SK-N-SH treated with all-trans-retinoic acid at 6 μM for 48 hours (cell line): ENCODE measurements around the gene BLOC1S2.

Experiments used
- ARNTL ChIP-seq: fragments of 450-650 bp; formaldehyde crosslinking; IDR thresholded peaks from 2 replicates; pipeline ENCODE4 v1.5.0; 2020; ENCODE audit warnings: low read depth, mild to moderate bottlenecking, moderate library complexity, borderline replicate concordance
- CREB5 ChIP-seq: fragments of 250-450 bp; sonication (Bioruptor Pico); IDR thresholded peaks from 2 replicates; pipeline ENCODE4 v1.5.1; 2020; ENCODE audit warnings: low read depth, mild to moderate bottlenecking, moderate library complexity
- CSRNP3 ChIP-seq: fragments of 250-450 bp; sonication (Bioruptor Pico); IDR thresholded peaks from 2 replicates; pipeline ENCODE4 v1.5.1; 2021; ENCODE audit warnings: mild to moderate bottlenecking, moderate library complexity
- OSR1 ChIP-seq: fragments of 250-450 bp; sonication (Bioruptor Pico); IDR thresholded peaks from 2 replicates; pipeline ENCODE4 v1.8.0; 2022; ENCODE audit warnings: moderate library complexity, mild to moderate bottlenecking, inconsistent platforms
- PATZ1 ChIP-seq: fragments of 250-450 bp; sonication (Bioruptor Pico); IDR thresholded peaks from 2 replicates; pipeline ENCODE4 v1.8.0; 2020; ENCODE audit warnings: mild to moderate bottlenecking, moderate library complexity, borderline replicate concordance
- ZFP3 ChIP-seq: fragments of 250-450 bp; sonication (Bioruptor Pico); IDR thresholded peaks from 2 replicates; pipeline ENCODE4 v1.5.0; 2020; ENCODE audit warnings: mild to moderate bottlenecking, moderate library complexity
- ZNF70 ChIP-seq: fragments of 450-650 bp; formaldehyde crosslinking; IDR thresholded peaks from 2 replicates; pipeline ENCODE4 v1.5.0; 2020; ENCODE audit warnings: mild to moderate bottlenecking, moderate library complexity
- ZNF8 ChIP-seq: fragments of 450-650 bp; formaldehyde crosslinking; IDR thresholded peaks from 2 replicates; pipeline ENCODE4 v1.5.0; 2020; ENCODE audit warnings: mild to moderate bottlenecking, moderate library complexity

- no peak for TF ChIP-seq CSRNP3
- TF ChIP-seq PATZ1, result no peak
- TF ChIP-seq ZFP3, result no peak
- TF ChIP-seq OSR1 (CRISPR knock-in tag), result no peak
- no peak for TF ChIP-seq ZNF70 (CRISPR knock-in tag)
- TF ChIP-seq CREB5 (CRISPR knock-in tag), result no peak
- no peak for TF ChIP-seq ARNTL (CRISPR knock-in tag)
- TF ChIP-seq ZNF8 (CRISPR knock-in tag), result no peak
Measured at GRCh38 chr10:100311298-100311697, 24.8 kb upstream of the BLOC1S2 start.
